H1 (cell line): ENCODE results near the gene GNL2. TPM values are rescaled to one million over a fixed set of nuclear protein-coding genes. Genes with fewer than 3 reads are reported as not detected.

ENCODE experiments used
- CTCF ChIA-PET: fragments of 300-600 bp; sonication (Branson Sonifier 250); formaldehyde crosslinking; loops from one replicate; lab custom pipeline; 2021; ENCODE audit not compliant: partially characterized antibody; lab: Charles Lee
- POLR2A ChIA-PET: fragments of 300-600 bp; sonication (Branson Sonifier 250); formaldehyde crosslinking; loops from one replicate; lab custom pipeline; 2021; ENCODE audit warnings: inconsistent platforms; ENCODE audit not compliant: partially characterized antibody; lab: Charles Lee
- DNase-seq, 2 experiments: peaks; one replicate each; pipeline versions ENCODE4 v3.0.0 to v3.0.0-alpha.2; 2010 to 2022; ENCODE audit warnings: low spot score in 2 of 2, low read depth in 1 of 2, mixed read lengths in 1 of 2
- FAIRE-seq: peaks from 2 replicates; lab custom pipeline; 2011; peaks lifted over from hg19 to GRCh38; lab: Jason Lieb, UNC
- H2AFZ ChIP-seq: 2 replicates; pipeline ENCODE4 v1.8.1; 2012; ENCODE audit warnings: low read length, inconsistent platforms
- H2AK5ac ChIP-seq: 2 replicates; pipeline ENCODE4 v1.6.1; 2013; ENCODE audit warnings: low read depth, low read length
- H2BK120ac ChIP-seq: replicated peaks from 2 replicates; pipeline ENCODE3; 2013; ENCODE audit warnings: low read depth, low read length, inconsistent platforms
- H2BK12ac ChIP-seq: 2 replicates; pipeline ENCODE4 v1.6.1; 2013; ENCODE audit warnings: low read depth, low read length
- H2BK15ac ChIP-seq: 2 replicates; pipeline ENCODE4 v1.6.1; 2013; ENCODE audit warnings: low read length
- H2BK20ac ChIP-seq: 2 replicates; pipeline ENCODE4 v1.6.1; 2013; ENCODE audit warnings: low read length
- H2BK5ac ChIP-seq: 2 replicates; pipeline ENCODE4 v1.6.1; 2013; ENCODE audit warnings: low read depth, low read length
- H3K14ac ChIP-seq: 2 replicates; pipeline ENCODE4 v1.6.1; 2013; ENCODE audit warnings: inconsistent platforms; ENCODE audit not compliant: insufficient read length
- H3K18ac ChIP-seq: 2 replicates; pipeline ENCODE4 v1.6.1; 2013; ENCODE audit warnings: low read length; ENCODE audit errors: extremely low read depth
- H3K23ac ChIP-seq: 2 replicates; pipeline ENCODE4 v1.6.1; 2013; ENCODE audit warnings: inconsistent platforms; ENCODE audit not compliant: insufficient read length
- H3K23me2 ChIP-seq: 2 replicates; pipeline ENCODE4 v1.6.1; 2013; ENCODE audit warnings: low read depth, low read length
- H3K27ac ChIP-seq: 2 replicates; pipeline ENCODE4 v1.6.1; 2011; ENCODE audit warnings: low read depth, low read length, inconsistent platforms
- H3K27me3 ChIP-seq, 4 experiments: replicated peaks in 1 of 4; 1 replicate in 1 of 4; 2 replicates in 3 of 4; pipeline versions ENCODE4 v1.6.1 to v1.8.1; 2011 to 2013; ENCODE audit warnings: low read length in 3 of 4, mild to moderate bottlenecking in 3 of 4, inconsistent platforms in 2 of 4, mixed read lengths in 2 of 4, moderate library complexity in 1 of 4; ENCODE audit not compliant: control insufficient read depth in 3 of 4, insufficient read depth in 3 of 4; ENCODE audit errors: extremely low read depth in 1 of 4
- H3K36me3 ChIP-seq, 4 experiments: 2 replicates each; pipeline versions ENCODE4 v1.6.1 to v1.8.1; 2011 to 2013; ENCODE audit warnings: mild to moderate bottlenecking in 4 of 4, low read length in 3 of 4, moderate library complexity in 2 of 4, control low read depth in 1 of 4, inconsistent platforms in 1 of 4; ENCODE audit not compliant: insufficient read depth in 4 of 4, control insufficient read depth in 2 of 4
- H3K4ac ChIP-seq: replicated peaks from 2 replicates; pipeline ENCODE3; 2013; ENCODE audit warnings: low read length, low read depth, mixed read lengths, inconsistent platforms; ENCODE audit not compliant: insufficient read length
- H3K4me1 ChIP-seq, 4 experiments: replicated peaks in 1 of 4; 1 replicate in 1 of 4; 2 replicates in 3 of 4; pipeline versions ENCODE4 v1.6.1 to v1.8.1; 2011 to 2013; ENCODE audit warnings: low read length in 3 of 4, inconsistent platforms in 2 of 4, mixed read lengths in 1 of 4; ENCODE audit not compliant: insufficient read depth in 4 of 4, control insufficient read depth in 3 of 4
- H3K4me2 ChIP-seq, 2 experiments: 2 replicates each; pipeline versions ENCODE4 v1.6.1 to v1.8.1; 2011 to 2013; ENCODE audit warnings: low read depth in 2 of 2, low read length in 2 of 2, control low read depth in 1 of 2, inconsistent platforms in 1 of 2, mild to moderate bottlenecking in 1 of 2; ENCODE audit not compliant: insufficient read depth in 1 of 2
- H3K4me3 ChIP-seq, 4 experiments: fragments of 200-600, 300-600 bp in 1 of 4; sonication (generic), shearing (Covaris generic), sonication (Bioruptor Twin) in 1 of 4; 2 replicates each; pipeline versions ENCODE4 v1.5.1 to v1.8.1; 2011 to 2016; ENCODE audit warnings: low read length in 4 of 4, low read depth in 3 of 4, control low read depth in 2 of 4, inconsistent platforms in 2 of 4, mild to moderate bottlenecking in 2 of 4, mixed read lengths in 1 of 4, moderate library complexity in 1 of 4; ENCODE audit not compliant: insufficient read depth in 2 of 4; ENCODE audit errors: extremely low read depth in 1 of 4
- H3K56ac ChIP-seq: replicated peaks from 2 replicates; pipeline ENCODE3; 2013; ENCODE audit warnings: low read depth, mild to moderate bottlenecking, mixed read lengths, low read length, inconsistent platforms; ENCODE audit not compliant: insufficient read length
- H3K79me1 ChIP-seq: 2 replicates; pipeline ENCODE4 v1.6.1; 2013; ENCODE audit warnings: low read depth, low read length, control low read depth
- H3K79me2 ChIP-seq, 2 experiments: 2 replicates each; pipeline versions ENCODE4 v1.6.1 to v1.8.1; 2012 to 2013; ENCODE audit warnings: low read length in 2 of 2, mild to moderate bottlenecking in 2 of 2, inconsistent platforms in 1 of 2; ENCODE audit not compliant: insufficient read depth in 2 of 2, control insufficient read depth in 1 of 2
- H3K9ac ChIP-seq, 4 experiments: replicated peaks in 1 of 4; 1 replicate in 1 of 4; 2 replicates in 3 of 4; pipeline versions ENCODE4 v1.6.1 to v1.8.1; 2011 to 2013; ENCODE audit warnings: low read depth in 3 of 4, low read length in 3 of 4, control low read depth in 2 of 4, mild to moderate bottlenecking in 2 of 4, moderate library complexity in 2 of 4, inconsistent platforms in 1 of 4; ENCODE audit errors: extremely low read depth in 1 of 4
- H3K9me3 ChIP-seq, 2 experiments: 2 replicates each; pipeline versions ENCODE4 v1.6.1 to v1.8.1; 2012 to 2013; ENCODE audit warnings: mild to moderate bottlenecking in 2 of 2, moderate library complexity in 2 of 2, control low read depth in 1 of 2, inconsistent platforms in 1 of 2, low read depth in 1 of 2, low read length in 1 of 2, mixed read lengths in 1 of 2; ENCODE audit not compliant: insufficient read depth in 2 of 2
- H4K20me1 ChIP-seq, 2 experiments: replicated peaks in 1 of 2; 2 replicates each; pipeline versions ENCODE3 to v1.8.1; 2011 to 2013; ENCODE audit warnings: inconsistent platforms in 2 of 2, low read length in 2 of 2, mild to moderate bottlenecking in 1 of 2; ENCODE audit not compliant: insufficient read depth in 2 of 2, control insufficient read depth in 1 of 2
- H4K5ac ChIP-seq: 2 replicates; pipeline ENCODE4 v1.6.1; 2013; ENCODE audit warnings: low read length, low read depth, mixed read lengths, inconsistent platforms; ENCODE audit not compliant: insufficient read length
- H4K8ac ChIP-seq: 2 replicates; pipeline ENCODE4 v1.8.0; 2013; ENCODE audit warnings: mild to moderate bottlenecking, moderate library complexity, low read length, inconsistent platforms; ENCODE audit not compliant: insufficient read depth; ENCODE audit errors: extremely low read depth
- H4K91ac ChIP-seq: replicated peaks from 2 replicates; pipeline ENCODE3; 2013; ENCODE audit warnings: low read length, mixed read lengths, inconsistent platforms; ENCODE audit not compliant: insufficient read length
- ASH2L ChIP-seq: fragments of 200-600, 300-600 bp; sonication (generic); IDR thresholded peaks from one replicate; pipeline ENCODE4 v1.7.1; 2017; ENCODE audit warnings: low read length
- BACH1 ChIP-seq: IDR thresholded peaks from 2 replicates; pipeline ENCODE4 v1.6.1; 2012; ENCODE audit warnings: low read length, improper control_type of control experiment
- BRCA1 ChIP-seq: IDR thresholded peaks from 2 replicates; pipeline ENCODE4 v1.6.1; 2012; ENCODE audit warnings: low read depth, low read length, improper control_type of control experiment
- CBX8 ChIP-seq: fragments of 300-800, 300-1000 bp; sonication (generic); IDR thresholded peaks from 2 replicates; pipeline ENCODE4 v1.7.1; 2016; ENCODE audit warnings: low read depth, low read length, borderline replicate concordance
- CEBPB ChIP-seq: IDR thresholded peaks from 2 replicates; pipeline ENCODE4 v1.6.1; 2012; ENCODE audit warnings: low read depth, low read length
- EP300 ChIP-seq, 2 experiments: IDR thresholded peaks; 1 replicate in 1 of 2; 2 replicates in 1 of 2; pipeline ENCODE4 v1.6.1; 2011 to 2012; ENCODE audit warnings: low read depth in 2 of 2, low read length in 2 of 2, mild to moderate bottlenecking in 2 of 2, borderline replicate concordance in 1 of 2, inconsistent platforms in 1 of 2, moderate library complexity in 1 of 2
- JUND ChIP-seq: IDR thresholded peaks from 2 replicates; pipeline ENCODE4 v1.6.1; 2011; ENCODE audit warnings: mild to moderate bottlenecking, improper control_type of control experiment, low read length
- KDM5A ChIP-seq: fragments of 200-600 bp; IDR thresholded peaks from 2 replicates; pipeline ENCODE4 v1.7.1; 2012; ENCODE audit warnings: mild to moderate bottlenecking, low read length, inconsistent platforms, mixed read lengths
- NANOG ChIP-seq: IDR thresholded peaks from 2 replicates; pipeline ENCODE4 v1.6.1; 2011; ENCODE audit warnings: low read length, low read depth, mild to moderate bottlenecking, inconsistent platforms; ENCODE audit not compliant: insufficient read depth, poor library complexity, severe bottlenecking
- NRF1 ChIP-seq: IDR thresholded peaks from 2 replicates; pipeline ENCODE4 v1.6.1; 2011; ENCODE audit warnings: mild to moderate bottlenecking, low read depth, low read length, improper control_type of control experiment
- POLR2A ChIP-seq, 2 experiments: IDR thresholded peaks; 1 replicate in 1 of 2; 2 replicates in 1 of 2; pipeline ENCODE4 v1.6.1; 2011; ENCODE audit warnings: low read depth in 2 of 2, low read length in 2 of 2, mild to moderate bottlenecking in 2 of 2; ENCODE audit errors: control extremely low read depth in 1 of 2
- RXRA ChIP-seq: IDR thresholded peaks from 2 replicates; pipeline ENCODE4 v1.6.1; 2011; ENCODE audit warnings: low read depth, mild to moderate bottlenecking, low read length, moderate library complexity; ENCODE audit not compliant: insufficient read depth
- SP2 ChIP-seq: IDR thresholded peaks from 2 replicates; pipeline ENCODE4 v1.6.1; 2012; ENCODE audit warnings: mild to moderate bottlenecking, low read length, inconsistent platforms
- TAF7 ChIP-seq: optimal IDR thresholded peaks from 2 replicates; pipeline ENCODE3; 2011; ENCODE audit warnings: low read depth, mild to moderate bottlenecking, inconsistent platforms, low read length, moderate library complexity, borderline replicate concordance
- polyA plus RNA-seq, 7 experiments: library from polyadenylated mRNA; depleted of rRNA in 3 of 7; stranded (reverse) in 5 of 7; unstranded in 2 of 7; fragments of >200 nt in 5 of 7; fragments of 200-250 nt in 2 of 7; gene quantifications; 1 replicate in 5 of 7; 2 replicates in 1 of 7; 4 replicates in 1 of 7; pipeline versions ENCODE4 v1.2.1 to v1.2.3, GENCODE V29; 2011 to 2013; ENCODE audit warnings: missing spikeins in 2 of 7, mixed read lengths in 2 of 7
- total RNA-seq: library from RNA; stranded (reverse); fragmentation: NEBNext Ultra II Directional; extraction: Animal tissue kit (Norgen Biotek cat#: 25700); gene quantifications from 2 replicates; pipeline ENCODE4 v1.2.1, GENCODE V29; 2021
- TF ChIP-seq, protein P1 (sequence below): IDR thresholded peaks from 2 replicates; pipeline ENCODE4 v1.6.1; 2011; ENCODE audit warnings: low read depth, mild to moderate bottlenecking, low read length; ENCODE audit not compliant: insufficient read depth

The GNL2 gene
- total and polyA plus RNA-seq, 2 of the 8 experiments (the other 6 are each of a cell fraction or from before 2014, with no cell fraction given): 22.2 to 88.3 TPM

- H3K4me1 ChIP-seq: no peaks in the 10 kb centered on the region
- H3K79me2 ChIP-seq: no peaks in the 10 kb centered on the region
- H3K4me2 ChIP-seq: no peak overlapping the region
- H2BK12ac ChIP-seq: no peak overlapping the region
- H2BK20ac ChIP-seq: no peak overlapping the region
- no peak overlapping the region for H2AK5ac ChIP-seq
- peaks cover 0 to 3% (median 0%) of the 10 kb centered on the region in 4 experiments; a peak in 3 of 7 replicates for H3K27me3 ChIP-seq
- H3K23me2 ChIP-seq: no peaks in the 10 kb centered on the region; the same call in 1 of the 2 replicates
- no peak overlapping the region for H3K4ac ChIP-seq
- H2BK120ac ChIP-seq: no peak overlapping the region
- no peaks in the 10 kb centered on the region for H3K79me1 ChIP-seq
- no peaks in the 10 kb centered on the region for H3K36me3 ChIP-seq
- H3K14ac ChIP-seq: no peak overlapping the region
- H4K20me1 ChIP-seq: no peaks in the 10 kb centered on the region
- DNase-seq (no peak), FAIRE-seq (no peak)
- no peak overlapping the region for H2BK5ac ChIP-seq
- H3K27ac ChIP-seq: no peak overlapping the region
- H4K91ac ChIP-seq: no peak overlapping the region
- no peak overlapping the region for H3K56ac ChIP-seq
- H3K23ac ChIP-seq: no peak overlapping the region
- H3K9me3 ChIP-seq: no peaks in the 10 kb centered on the region
- H3K4me3 ChIP-seq: no peak overlapping the region
- TF ChIP-seq BRCA1 (no peak), ASH2L (no peak), NRF1 (no peak), SP2 (no peak), NANOG (no peak), POLR2A (IDR thresholded peaks at IDR 0.05; ENCODE audit: control extremely low read depth in 1 of 2, low read depth in 2 of 2, low read length in 2 of 2) (no peak), CEBPB (no peak), RXRA (no peak), CBX8 (no peak), EP300 (IDR thresholded peaks at IDR 0.05; ENCODE audit: borderline replicate concordance in 1 of 2, low read depth in 2 of 2, low read length in 2 of 2) (no peak), TAF7 (no peak), BACH1 (no peak), JUND (no peak), KDM5A (no peak)
- TF ChIP-seq, protein P1, sequence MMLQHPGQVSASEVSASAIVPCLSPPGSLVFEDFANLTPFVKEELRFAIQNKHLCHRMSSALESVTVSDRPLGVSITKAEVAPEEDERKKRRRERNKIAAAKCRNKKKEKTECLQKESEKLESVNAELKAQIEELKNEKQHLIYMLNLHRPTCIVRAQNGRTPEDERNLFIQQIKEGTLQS: no peak
- TF ChIP-seq, all 59 proteins: peak for 0
- no peak overlapping the region for H4K8ac ChIP-seq
- CTCF ChIA-PET: interaction anchor here (0.6 to 13.4 kb wide), 8 partner anchors 18 to 1389 kb away, joined by 3 to 400 read pairs (median 20); partner anchors contain the start of gene CDCA8
- H2BK15ac ChIP-seq: no peak overlapping the region
- POLR2A ChIA-PET: interaction anchor here (0.6 to 1.3 kb wide), 2 partner anchors 11 to 91 kb away, joined by 3 read pairs; partner anchors contain the start of gene CDCA8
- no peak overlapping the region for H3K18ac ChIP-seq
- H2AFZ ChIP-seq: no peak overlapping the region
- H4K5ac ChIP-seq: no peak overlapping the region
- H3K9ac ChIP-seq: no peak overlapping the region
These were observed 5.7 kb upstream of the GNL2 start for GRCh38 chr1:37601441-37601840.
